ENCODE results near the gene ENOX1. TPM values are rescaled to one million over a fixed set of nuclear protein-coding genes. Genes with fewer than 3 reads are reported as not detected.

The ENOX1 gene
- total RNA-seq, 4 donors from 2014 or later: 0.27 to 0.83 (median 0.53) TPM; not detected in 1

DNA sequence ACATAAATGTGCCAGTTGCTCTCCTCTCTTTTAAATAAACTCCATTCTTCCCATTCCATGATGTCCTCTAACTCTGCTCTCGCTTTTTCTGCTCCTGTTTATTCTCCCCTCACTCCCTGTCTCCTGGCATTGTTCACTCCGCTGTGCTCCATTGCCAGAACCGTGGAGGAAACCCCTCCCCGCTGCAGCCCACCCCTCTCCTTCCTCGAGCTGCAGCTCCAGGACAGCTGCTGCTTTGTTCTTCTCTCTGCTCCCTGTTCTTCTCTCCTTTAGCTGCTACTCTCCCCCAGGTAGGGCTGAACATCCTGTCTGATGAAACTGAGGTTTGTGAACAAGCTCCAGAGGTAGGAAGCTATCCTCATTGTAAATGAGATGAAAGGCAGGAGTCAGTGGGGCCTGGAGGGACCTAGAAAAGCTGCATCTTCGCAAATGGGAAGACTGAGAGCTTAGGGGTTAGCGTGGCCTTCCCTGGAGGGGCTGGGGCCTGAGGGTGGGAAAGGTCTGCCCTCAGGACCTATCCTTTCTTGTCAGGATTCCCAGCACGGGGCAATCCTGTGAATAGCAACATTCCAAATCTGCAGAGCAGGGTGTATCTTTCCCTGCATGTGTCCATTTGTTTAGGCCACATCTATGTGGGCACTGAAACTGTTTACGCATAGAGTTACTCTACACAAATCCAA, 519.7 kb downstream of the ENOX1 start:
- DNase-seq: no peak
- Histone ChIP-seq H3K9me3 (no peaks in the 10 kb centered on the region), H3K4me3 (no peak overlapping the region), H3K4me1 (peaks cover 0 to 4% (median 0%) of the 10 kb centered on the region in 4 donors), H3K27ac (no peak overlapping the region), H3K36me3 (no peaks in the 10 kb centered on the region), H3K27me3 (no peaks in the 10 kb centered on the region)
- TF ChIP-seq, protein P1, sequence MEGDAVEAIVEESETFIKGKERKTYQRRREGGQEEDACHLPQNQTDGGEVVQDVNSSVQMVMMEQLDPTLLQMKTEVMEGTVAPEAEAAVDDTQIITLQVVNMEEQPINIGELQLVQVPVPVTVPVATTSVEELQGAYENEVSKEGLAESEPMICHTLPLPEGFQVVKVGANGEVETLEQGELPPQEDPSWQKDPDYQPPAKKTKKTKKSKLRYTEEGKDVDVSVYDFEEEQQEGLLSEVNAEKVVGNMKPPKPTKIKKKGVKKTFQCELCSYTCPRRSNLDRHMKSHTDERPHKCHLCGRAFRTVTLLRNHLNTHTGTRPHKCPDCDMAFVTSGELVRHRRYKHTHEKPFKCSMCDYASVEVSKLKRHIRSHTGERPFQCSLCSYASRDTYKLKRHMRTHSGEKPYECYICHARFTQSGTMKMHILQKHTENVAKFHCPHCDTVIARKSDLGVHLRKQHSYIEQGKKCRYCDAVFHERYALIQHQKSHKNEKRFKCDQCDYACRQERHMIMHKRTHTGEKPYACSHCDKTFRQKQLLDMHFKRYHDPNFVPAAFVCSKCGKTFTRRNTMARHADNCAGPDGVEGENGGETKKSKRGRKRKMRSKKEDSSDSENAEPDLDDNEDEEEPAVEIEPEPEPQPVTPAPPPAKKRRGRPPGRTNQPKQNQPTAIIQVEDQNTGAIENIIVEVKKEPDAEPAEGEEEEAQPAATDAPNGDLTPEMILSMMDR (IDR thresholded peaks at IDR 0.05): no peak
- TF ChIP-seq POLR2A (IDR thresholded peaks at IDR 0.05): no peak

DNA sequence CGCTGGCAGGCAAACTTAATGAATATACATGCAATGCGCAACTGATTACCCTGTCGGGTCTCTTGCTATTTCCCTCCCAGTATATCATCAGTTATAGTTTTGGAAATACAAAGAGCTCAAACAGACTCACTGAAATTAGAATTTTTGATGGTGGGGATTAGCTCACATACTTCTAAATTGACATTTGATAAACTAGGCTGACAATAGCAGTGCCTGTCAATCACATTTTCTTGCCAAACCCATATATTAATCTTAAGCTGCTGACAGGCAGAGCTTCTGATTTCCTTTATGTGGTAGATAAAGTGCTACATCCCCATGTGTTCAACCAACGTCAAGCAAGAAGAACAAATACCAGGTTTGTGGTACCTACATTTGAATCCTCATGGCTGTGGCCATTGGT, 521.7 kb downstream of the ENOX1 start:
- Histone ChIP-seq H3K27ac (no peak overlapping the region), H3K4me1 (peaks cover 0 to 4% (median 0%) of the 10 kb centered on the region in 4 donors), H3K36me3 (no peaks in the 10 kb centered on the region), H3K27me3 (no peaks in the 10 kb centered on the region), H3K9me3 (no peaks in the 10 kb centered on the region), H3K4me3 (no peak overlapping the region)
- no peak for DNase-seq
- no peak for TF ChIP-seq POLR2A (IDR thresholded peaks at IDR 0.05)
- TF ChIP-seq, protein P1 (IDR thresholded peaks at IDR 0.05): no peak

DNA sequence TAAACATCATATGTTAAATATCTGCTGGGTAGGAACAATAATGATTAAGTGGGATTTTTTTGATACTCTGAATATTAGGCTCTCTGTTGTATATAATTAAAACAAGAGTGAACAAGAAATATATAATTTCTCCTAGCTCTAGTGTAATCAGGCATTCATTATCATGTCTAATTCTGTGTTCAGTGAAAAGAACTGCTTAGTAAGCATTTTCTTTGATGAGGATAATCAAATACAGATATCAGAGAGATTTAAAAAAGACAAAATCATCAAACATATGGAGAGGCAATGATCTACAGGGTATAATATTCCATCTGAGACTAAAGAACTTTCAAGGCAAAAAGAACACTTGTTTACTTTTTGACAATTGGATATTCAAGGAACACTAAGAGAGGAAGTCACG, 522.3 kb downstream of the ENOX1 start:
- no peaks in the 10 kb centered on the region for H3K9me3 ChIP-seq
- TF ChIP-seq, protein P1 (IDR thresholded peaks at IDR 0.05): no peak
- no peak for TF ChIP-seq POLR2A (IDR thresholded peaks at IDR 0.05)
- H3K27ac ChIP-seq: no peak overlapping the region
- DNase-seq: no peak
- peaks cover 0 to 2% (median 0%) of the 10 kb centered on the region in 4 donors for H3K4me1 ChIP-seq
- no peaks in the 10 kb centered on the region for H3K27me3 ChIP-seq
- no peaks in the 10 kb centered on the region for H3K36me3 ChIP-seq
- no peak overlapping the region for H3K4me3 ChIP-seq

DNA sequence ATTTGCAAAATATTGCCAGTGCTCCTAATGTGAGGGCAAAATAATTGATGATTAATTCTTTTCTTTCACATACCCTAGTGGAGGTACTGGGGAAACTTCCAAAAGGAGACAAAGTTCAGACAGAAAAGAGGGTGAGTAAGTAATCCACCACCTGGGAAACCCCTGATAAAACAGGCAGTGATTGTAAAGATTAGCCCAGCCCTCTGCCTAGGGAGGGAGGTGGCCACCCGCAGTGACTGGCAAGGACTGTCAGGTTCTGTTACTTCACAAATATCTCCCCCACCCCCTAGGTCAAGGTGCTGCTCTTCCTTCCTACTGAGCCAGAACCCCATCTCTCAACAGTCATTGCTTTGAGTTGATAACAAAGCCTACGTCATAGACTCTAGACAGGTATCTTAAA, 523.7 kb downstream of the ENOX1 start:
- H3K4me1 ChIP-seq: no peaks in the 10 kb centered on the region

DNA sequence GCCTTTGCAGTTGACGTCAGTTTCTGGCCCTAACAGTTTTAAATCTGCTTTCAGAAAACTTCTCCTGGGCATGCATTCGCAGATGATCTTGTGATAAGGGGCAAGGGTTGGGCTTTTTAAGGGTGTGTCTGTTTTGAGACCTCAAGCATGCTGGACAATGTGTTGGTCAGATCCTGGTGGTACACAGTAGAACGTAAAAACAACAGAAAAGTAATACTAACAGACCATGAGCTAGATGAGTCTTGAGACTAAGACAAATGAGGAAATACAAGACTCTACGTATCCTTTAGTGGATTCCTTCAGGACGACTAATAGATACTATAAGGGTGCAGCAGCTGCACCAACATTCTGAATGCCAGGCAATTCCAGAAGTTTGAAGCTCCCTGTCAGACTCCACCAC, 525.8 kb downstream of the ENOX1 start:
- no peaks in the 10 kb centered on the region for H3K36me3 ChIP-seq
- TF ChIP-seq, protein P1 (IDR thresholded peaks at IDR 0.05): no peak
- no peak for TF ChIP-seq POLR2A (IDR thresholded peaks at IDR 0.05)
- H3K27me3 ChIP-seq: no peaks in the 10 kb centered on the region
- no peaks in the 10 kb centered on the region for H3K4me1 ChIP-seq
- H3K4me3 ChIP-seq: no peak overlapping the region
- no peak for DNase-seq
- no peaks in the 10 kb centered on the region for H3K9me3 ChIP-seq
- H3K27ac ChIP-seq: no peak overlapping the region

More for the DNA sequence above, 523.7 kb downstream of the ENOX1 start:
- no peak for DNase-seq
- Histone ChIP-seq H3K9me3 (no peaks in the 10 kb centered on the region), H3K4me3 (no peak overlapping the region), H3K27me3 (no peaks in the 10 kb centered on the region), H3K27ac (no peak overlapping the region), H3K36me3 (no peaks in the 10 kb centered on the region)
- TF ChIP-seq POLR2A (IDR thresholded peaks at IDR 0.05): no peak
- TF ChIP-seq, protein P1 (IDR thresholded peaks at IDR 0.05): no peak
